Kidney (tissue), 14 donors: Measurements from ENCODE around the gene APOA5. TPM values are rescaled to one million over a fixed set of nuclear protein-coding genes. Genes with fewer than 3 reads are reported as not detected.

ENCODE experiments used
- DNase-seq, 5 donors: peaks; one replicate each; pipeline ENCODE4 v3.0.0-alpha.2; 2013 to 2020
- FAIRE-seq: peaks from 2 replicates; lab custom pipeline; 2012; peaks lifted over from hg19 to GRCh38; lab: Jason Lieb, UNC
- H3K27ac ChIP-seq, 2 donors: one replicate each; pipeline ENCODE4 v1.7.0; 2013; ENCODE audit warnings: low read depth in 2 of 2, low read length in 2 of 2, inconsistent platforms in 1 of 2
- H3K27me3 ChIP-seq: one replicate; pipeline ENCODE4 v1.7.1; 2013; ENCODE audit warnings: low read length, inconsistent platforms; ENCODE audit not compliant: control insufficient read depth, insufficient read depth
- H3K36me3 ChIP-seq, 3 donors: one replicate each; pipeline versions ENCODE4 v1.7.0 to v1.7.1; 2013; ENCODE audit warnings: low read length in 3 of 3, control low read depth in 1 of 3, inconsistent platforms in 1 of 3; ENCODE audit not compliant: insufficient read depth in 3 of 3, control insufficient read depth in 2 of 3
- H3K4me1 ChIP-seq, 3 donors: one replicate each; pipeline versions ENCODE4 v1.7.0 to v1.7.1; 2013; ENCODE audit warnings: low read length in 3 of 3, inconsistent platforms in 1 of 3, low read depth in 1 of 3; ENCODE audit not compliant: control insufficient read depth in 2 of 3, insufficient read depth in 2 of 3
- H3K4me3 ChIP-seq, 3 donors: one replicate each; pipeline versions ENCODE4 v1.7.0 to v1.8.1; 2013; ENCODE audit warnings: low read length in 3 of 3, control low read depth in 1 of 3, inconsistent platforms in 1 of 3
- H3K9ac ChIP-seq, 3 donors: one replicate each; pipeline versions ENCODE4 v1.7.0 to v1.7.1; 2013; ENCODE audit warnings: low read length in 3 of 3, control low read depth in 1 of 3, inconsistent platforms in 1 of 3
- H3K9me3 ChIP-seq, 3 donors: one replicate each; pipeline versions ENCODE4 v1.7.0 to v1.7.1; 2013; ENCODE audit warnings: low read length in 3 of 3, control low read depth in 1 of 3, inconsistent platforms in 1 of 3; ENCODE audit not compliant: control insufficient read depth in 2 of 3, insufficient read depth in 1 of 3
- CTCF ChIP-seq: IDR thresholded peaks from 3 replicates; pipeline ENCODE4 v1.5.1; 2012; ENCODE audit warnings: mild to moderate bottlenecking, moderate library complexity, borderline replicate concordance; ENCODE audit not compliant: insufficient read depth; ENCODE audit errors: extremely low read depth
- intact Hi-C: fragments of 100-400 bp; cut with DNase I; formaldehyde crosslinking; loops from one replicate; pipeline ENCODE4 v1.11.1; 2022
- polyA plus RNA-seq: library from polyadenylated mRNA; stranded (reverse); fragments of 350-450 nt; fragmentation: Illumina TruSeq; extraction: RNeasy Lipid Tissue Mini Kit (QIAGEN cat#74804); gene quantifications from one replicate; pipeline ENCODE4 v1.2.3, GENCODE V29; 2014; ENCODE audit warnings: low read depth, low replicate concordance; ENCODE audit not compliant: insufficient read depth
- total RNA-seq: library from RNA; stranded (reverse); fragmentation: NEBNext Ultra II Directional; extraction: Animal tissue kit (Norgen Biotek cat#: 25700); gene quantifications from one replicate; pipeline ENCODE4 v1.2.1, GENCODE V29; 2021
- donor health status: control.
- donor health status: control.
- donor health status: control.
- donor health status: control.
- donor health status: control.
- donor health status: DM: yes; HTN: yes; CAD: no.
- donor health status: Normal renal cell carcinoma (clear cell type).

Gene APOA5
- total and polyA plus RNA-seq, 2 donors from 2014 or later: not detected

- no peak overlapping the region for H3K27ac ChIP-seq
- FAIRE-seq (no peak), DNase-seq (no peak)
- no peak overlapping the region for H3K9ac ChIP-seq
- TF ChIP-seq CTCF: no peak
- no peaks in the 10 kb centered on the region for H3K27me3 ChIP-seq
- no peak overlapping the region for H3K4me3 ChIP-seq
- H3K4me1 ChIP-seq: peaks cover 0 to 2% (median 0%) of the 10 kb centered on the region in 3 donors
- peaks cover under 1 to 24% (median 19%) of the 10 kb centered on the region in 3 donors for H3K36me3 ChIP-seq
- intact Hi-C loops: no loop called here
- no peaks in the 10 kb centered on the region for H3K9me3 ChIP-seq
Measured at GRCh38 chr11:116777056-116777455, 14.6 kb downstream of the APOA5 start.

- TF ChIP-seq CTCF: no peak
- FAIRE-seq: no peak
- peaks cover 0 to 22% (median 17%) of the 10 kb centered on the region in 3 donors for H3K36me3 ChIP-seq
Measured at GRCh38 chr11:116776522-116776984, 15.1 kb downstream of the APOA5 start.

GRCh38 chr11:116775975-116776374 is 15.7 kb downstream of the APOA5 start:
- no peak for TF ChIP-seq CTCF
- peaks cover 0 to 22% (median 17%) of the 10 kb centered on the region in 3 donors for H3K36me3 ChIP-seq
- peaks cover 0 to 11% (median 6%) of the 10 kb centered on the region in 3 donors for H3K4me1 ChIP-seq
- no peaks in the 10 kb centered on the region for H3K27me3 ChIP-seq
- no peak overlapping the region for H3K27ac ChIP-seq
- H3K4me3 ChIP-seq: no peak overlapping the region
- FAIRE-seq: no peak
- DNase-seq: no peak
- no peak overlapping the region for H3K9ac ChIP-seq
- intact Hi-C loops: no loop called here
- no peaks in the 10 kb centered on the region for H3K9me3 ChIP-seq

More at GRCh38 chr11:116776522-116776984, 15.1 kb downstream of the APOA5 start:
- Histone ChIP-seq H3K4me1 (peaks cover 0 to 7% (median 3%) of the 10 kb centered on the region in 3 donors), H3K9ac (no peak overlapping the region), H3K4me3 (no peak overlapping the region), H3K27me3 (no peaks in the 10 kb centered on the region), H3K27ac (no peak overlapping the region), H3K9me3 (no peaks in the 10 kb centered on the region)
- DNase-seq: no peak
- intact Hi-C loops: no loop called here

- Histone ChIP-seq H3K27me3 (no peaks in the 10 kb centered on the region), H3K4me1 (peaks cover 0 to 11% (median 9%) of the 10 kb centered on the region in 3 donors), H3K9me3 (no peaks in the 10 kb centered on the region), H3K9ac (no peak overlapping the region), H3K36me3 (peaks cover 0 to 19% (median 17%) of the 10 kb centered on the region in 3 donors), H3K4me3 (no peak overlapping the region), H3K27ac (no peak overlapping the region)
- TF ChIP-seq CTCF: no peak
- intact Hi-C loops: no loop called here
- peak in 1 of 5 donors; percentile 64 for DNase-seq
- FAIRE-seq: no peak
Measured at GRCh38 chr11:116774661-116775060, 17.0 kb downstream of the APOA5 start.
